SU-DHL-6 (cell line): ENCODE results near the gene PRDM11.

ENCODE experiments used
- CTCF ChIP-seq: fragments of 200-600 bp; sonication (generic); IDR thresholded peaks from one replicate; pipeline ENCODE4 v1.5.1; 2017; ENCODE audit warnings: antibody characterized with exemption, mild to moderate bottlenecking, low read length, moderate library complexity; ENCODE audit not compliant: insufficient read depth, poor library complexity, severe bottlenecking
- EZH2phosphoT487 ChIP-seq: fragments of 200-600 bp; sonication (generic), shearing (Covaris generic); conservative IDR thresholded peaks from 2 replicates; pipeline ENCODE4 v1.6.1; 2018; ENCODE audit warnings: mild to moderate bottlenecking, antibody characterized with exemption, low read length, moderate library complexity, mixed read lengths

- TF ChIP-seq CTCF = no peak
- TF ChIP-seq EZH2phosphoT487 = no peak
Observed at GRCh38 chr11:45247433-45247832, 101.0 kb downstream of the PRDM11 start.
